AG04449 (cell line): ENCODE measurements around the gene LY86.

ENCODE experiments used
- CTCF ChIA-PET: fragments of 350-600 bp; formaldehyde crosslinking; extraction: SDS; loops from one replicate; lab custom pipeline; 2021; ENCODE audit warnings: antibody characterized with exemption; lab: Yijun Ruan, JAX
- POLR2A ChIA-PET: fragments of 400-600, 350-600 bp; formaldehyde crosslinking; extraction: SDS; loops from one replicate; lab custom pipeline; 2020; ENCODE audit warnings: antibody characterized with exemption, inconsistent platforms; lab: Yijun Ruan, JAX
- DNase-seq: peaks from one replicate; pipeline ENCODE4 v3.0.0-alpha.2; 2010; ENCODE audit warnings: low read depth, low spot score
- H3K4me3 ChIP-seq: 2 replicates; pipeline ENCODE4 v1.5.1; 2011; ENCODE audit warnings: low read depth, mild to moderate bottlenecking, control low read depth, low read length
- CTCF ChIP-seq: IDR thresholded peaks from one replicate; pipeline ENCODE4 v1.5.1; 2011; ENCODE audit warnings: mild to moderate bottlenecking, moderate library complexity, low read length, control low read depth, inconsistent platforms; ENCODE audit not compliant: insufficient read depth; ENCODE audit errors: missing control alignments

Gene LY86

GRCh38 chr6:6614096-6614982 lies 25.8 kb downstream of the LY86 start:
- DNase-seq, result no peak
- ChIA-PET CTCF (no interaction called here), POLR2A (no interaction called here)
- no peak overlapping the region for H3K4me3 ChIP-seq
- no peak for TF ChIP-seq CTCF

- CTCF ChIA-PET, result no interaction called here
- POLR2A ChIA-PET, result no interaction called here
- TF ChIP-seq CTCF, result no peak
These were observed 26.4 kb downstream of the LY86 start for GRCh38 chr6:6614983-6615349.

GRCh38 chr6:6616656-6617055 lies 28.1 kb downstream of the LY86 start:
- POLR2A ChIA-PET, result no interaction called here
- no peak for DNase-seq
- H3K4me3 ChIP-seq, result no peak overlapping the region
- CTCF ChIA-PET, result no interaction called here
- TF ChIP-seq CTCF, result no peak

More at GRCh38 chr6:6614983-6615349, 26.4 kb downstream of the LY86 start:
- no peak overlapping the region for H3K4me3 ChIP-seq
- no peak for DNase-seq

- CTCF ChIA-PET, result interaction anchor here (1.1 kb wide), 1 partner anchor 8 kb away, joined by 3 read pairs; no protein-coding TSS in a partner anchor
These were observed 30.7 kb downstream of the LY86 start for GRCh38 chr6:6619021-6619794.

GRCh38 chr6:6620766-6621425 lies 32.4 kb downstream of the LY86 start:
- CTCF ChIA-PET, result no interaction called here
- no peak for DNase-seq
- no peak overlapping the region for H3K4me3 ChIP-seq
- TF ChIP-seq CTCF, result no peak
- POLR2A ChIA-PET, result no interaction called here

More at GRCh38 chr6:6619021-6619794, 30.7 kb downstream of the LY86 start:
- no peak for DNase-seq
- H3K4me3 ChIP-seq, result no peak overlapping the region
- no peak for TF ChIP-seq CTCF
- POLR2A ChIA-PET, result no interaction called here
